ENCODE data around the gene STXBP1. TPM values are rescaled to one million over a fixed set of nuclear protein-coding genes. Genes with fewer than 3 reads are reported as not detected.

The STXBP1 gene
- total and polyA plus RNA-seq, 2 experiments from 2014 or later, result 27.0 to 95.5 TPM

GRCh38 chr9:127712371-127712770 is 100.3 kb downstream of the STXBP1 start:
- no peak for TF ChIP-seq CTCF (IDR thresholded peaks at IDR 0.05; ENCODE audit: low read depth, low read length)
- Histone ChIP-seq H3K27ac (no peak overlapping the region), H3K4me1 (ENCODE audit: low read depth) (peaks cover 9% of the 10 kb centered on the region), H3K27me3 (no peaks in the 10 kb centered on the region), H3K9me3 (ENCODE audit: low read depth) (no peaks in the 10 kb centered on the region), H3K36me3 (no peaks in the 10 kb centered on the region), H3K4me3 (no peak overlapping the region)
- DNase-seq (ENCODE audit: low read depth in 1 of 2, low spot score in 1 of 2), result no peak

GRCh38 chr9:127712867-127713266 is 100.8 kb downstream of the STXBP1 start:
- no peaks in the 10 kb centered on the region for H3K36me3 ChIP-seq
- H3K27ac ChIP-seq, result no peak overlapping the region
- peaks cover 9% of the 10 kb centered on the region for H3K4me1 ChIP-seq (ENCODE audit: low read depth)
- no peaks in the 10 kb centered on the region for H3K9me3 ChIP-seq (ENCODE audit: low read depth)
- H3K4me3 ChIP-seq, result no peak overlapping the region
- no peaks in the 10 kb centered on the region for H3K27me3 ChIP-seq
- DNase-seq (ENCODE audit: low read depth in 1 of 2, low spot score in 1 of 2), result no peak
- TF ChIP-seq CTCF (IDR thresholded peaks at IDR 0.05; ENCODE audit: low read depth, low read length), result no peak

GRCh38 chr9:127714020-127714750 is 102.1 kb downstream of the STXBP1 start:
- no peaks in the 10 kb centered on the region for H3K27me3 ChIP-seq
- H3K4me1 ChIP-seq (ENCODE audit: low read depth), result peaks cover 9% of the 10 kb centered on the region
- no peak overlapping the region for H3K4me3 ChIP-seq
- no peak for TF ChIP-seq CTCF (IDR thresholded peaks at IDR 0.05; ENCODE audit: low read depth, low read length)
- no peaks in the 10 kb centered on the region for H3K9me3 ChIP-seq (ENCODE audit: low read depth)
- H3K36me3 ChIP-seq, result no peaks in the 10 kb centered on the region
- no peak overlapping the region for H3K27ac ChIP-seq
- DNase-seq (ENCODE audit: low read depth in 1 of 2, low spot score in 1 of 2), result no peak

- Histone ChIP-seq H3K27ac (no peak overlapping the region), H3K9me3 (ENCODE audit: low read depth) (no peaks in the 10 kb centered on the region), H3K36me3 (no peaks in the 10 kb centered on the region), H3K27me3 (no peaks in the 10 kb centered on the region), H3K4me1 (ENCODE audit: low read depth) (peaks cover 9% of the 10 kb centered on the region), H3K4me3 (peak overlapping the region; percentile 79)
- TF ChIP-seq CTCF (IDR thresholded peaks at IDR 0.05; ENCODE audit: low read depth, low read length), result no peak
- peak in 1 of 2 donors; percentile 31 for DNase-seq (ENCODE audit: low read depth in 1 of 2, low spot score in 1 of 2)
Measured at GRCh38 chr9:127714951-127715469, 102.9 kb downstream of the STXBP1 start.

- peaks cover 9% of the 10 kb centered on the region for H3K4me1 ChIP-seq (ENCODE audit: low read depth)
- DNase-seq (ENCODE audit: low read depth in 1 of 2, low spot score in 1 of 2), result peak; percentile 97
- no peaks in the 10 kb centered on the region for H3K27me3 ChIP-seq
- H3K4me3 ChIP-seq, result peak within 1 kb of the TSS; percentile 79
- H3K36me3 ChIP-seq, result no peaks in the 10 kb centered on the region
- TF ChIP-seq CTCF (IDR thresholded peaks at IDR 0.05; ENCODE audit: low read depth, low read length), result no peak
- H3K27ac ChIP-seq, result peak within 1 kb of the TSS; percentile 25
- no peaks in the 10 kb centered on the region for H3K9me3 ChIP-seq (ENCODE audit: low read depth)
Measured at GRCh38 chr9:127715470-127716337, 103.6 kb downstream of the STXBP1 start, which contains the start of the genes PTRH1 and TTC16. PTRH1 (minus strand) TSS chr9:127715663; CDS start chr9:127715639, 24 bp downstream. TTC16 (plus strand) TSS chr9:127716079; CDS start chr9:127716146, 67 bp downstream.
